Motor neuron (in vitro differentiated cells): ENCODE results near the gene LMBR1L. TPM values are rescaled to one million over a fixed set of nuclear protein-coding genes. Genes with fewer than 3 reads are reported as not detected.

Experiments
- ATAC-seq, 8 experiments: fragments of 200-7000 bp; cut with Tn5 transposase; replicated peaks in 6 of 8; 2 replicates each; pipeline ENCODE4 v1.8.0; 2021; ENCODE audit warnings: mild to moderate bottlenecking in 8 of 8, moderate library complexity in 8 of 8
- H3K27ac ChIP-seq, 2 donors: fragments of 250-450 bp; sonication (Bioruptor Pico); 2 replicates each; pipeline ENCODE4 v1.9.0; 2021; ENCODE audit warnings: antibody characterized with exemption in 2 of 2, mild to moderate bottlenecking in 2 of 2, moderate library complexity in 1 of 2
- H3K4me1 ChIP-seq, 2 donors: fragments of 250-450 bp; sonication (Bioruptor Pico); replicated peaks in 1 of 2; 2 replicates each; pipeline ENCODE4 v1.6.1; 2021; ENCODE audit warnings: antibody characterized with exemption in 2 of 2, mild to moderate bottlenecking in 2 of 2, moderate library complexity in 1 of 2
- H3K4me3 ChIP-seq, 5 donors: fragments of 250-450 bp; sonication (Bioruptor Pico); 2 replicates each; pipeline ENCODE4 v1.9.0; 2021; ENCODE audit warnings: antibody characterized with exemption in 5 of 5, mild to moderate bottlenecking in 5 of 5, moderate library complexity in 4 of 5
- WGBS, 10 experiments: fragments of 450-650 bp; shearing (Covaris generic); methylation state at CpG; one replicate each; pipeline ENCODE4 v1.0.0; 2022; 5-methylcytosine and 5-hydroxymethylcytosine counted together
- in situ Hi-C, 9 experiments: fragments of 400-800 bp; cut with MboI; loops; one replicate each; pipeline ENCODE4 v1.15.0; 2021; ENCODE audit warnings: low sequenced_read_pairs in 9 of 9, low pct_unique_long_range_greater_than_20kb in 2 of 9; ENCODE audit not compliant: unreplicated experiment in 9 of 9
- total RNA-seq, 8 experiments: library from RNA; unstranded; fragments of 300-600 nt; gene quantifications; 2 replicates each; pipeline versions ENCODE4 v1.2.3 to v1.2.4, GENCODE V29; 2022

Gene LMBR1L
- total RNA-seq, 8 experiments from 2014 or later: 27.6 to 85.8 (median 67.2) TPM

DNA sequence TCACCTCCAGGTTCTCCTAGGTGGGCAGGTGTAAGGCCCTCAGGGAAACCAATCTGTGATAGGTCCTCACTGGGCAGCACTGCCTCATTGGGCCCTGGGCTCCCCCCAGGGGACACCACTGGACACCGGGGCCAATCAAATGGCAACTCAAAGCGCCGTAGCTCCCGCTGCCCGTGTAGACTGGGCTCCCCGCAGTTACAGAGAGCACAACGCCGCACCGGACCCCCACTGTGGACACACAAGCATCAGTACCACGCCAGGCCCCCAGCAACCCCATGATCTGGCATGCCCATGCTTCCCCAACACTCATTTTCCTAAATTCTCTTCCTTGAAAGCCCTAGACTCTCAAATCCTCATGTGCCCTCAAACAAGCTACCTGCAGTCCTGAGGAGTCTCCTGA, 56.1 kb downstream of the LMBR1L start:
- in situ Hi-C loops: no loop called here
- WGBS, 10 experiments: 79 to 100% methylated on average over 2 to 5 of the region's 10 CpGs; no CpG with 5 or more reads in 8 of the 10 experiments
- Histone ChIP-seq H3K4me1 (peaks cover 23 to 33% of the 10 kb centered on the region in 2 donors), H3K27ac (no peak overlapping the region), H3K4me3 (no peak overlapping the region)
- no peak for ATAC-seq

DNA sequence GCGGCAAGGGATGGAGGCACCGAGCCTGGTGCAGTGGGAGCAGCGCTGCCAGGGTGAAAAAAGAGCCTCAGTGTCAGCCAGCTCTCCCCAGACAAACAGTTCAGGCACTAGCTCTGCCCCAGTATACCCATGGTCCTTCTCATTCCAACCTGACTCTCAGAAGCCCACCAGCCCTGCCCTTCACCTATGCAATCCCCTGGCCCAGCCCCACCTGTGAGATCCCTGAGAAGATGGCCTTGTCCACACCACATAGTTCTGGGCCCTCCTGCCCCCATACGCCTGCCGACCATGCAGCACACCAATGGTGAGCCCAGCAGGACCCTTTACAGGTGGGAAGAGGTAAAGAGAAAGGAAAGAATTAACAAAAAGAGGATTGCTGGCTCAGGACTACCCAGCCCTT, 56.6 kb downstream of the LMBR1L start:
- Histone ChIP-seq H3K4me3 (no peak overlapping the region), H3K27ac (no peak overlapping the region), H3K4me1 (peaks cover 23 to 33% of the 10 kb centered on the region in 2 donors)
- 94 to 100% (median 100%) methylated on average over 1 to 3 of the region's 5 CpGs; no CpG with 5 or more reads in 6 of the 10 experiments for WGBS, 10 experiments
- in situ Hi-C loops: no loop called here
- ATAC-seq: no peak

DNA sequence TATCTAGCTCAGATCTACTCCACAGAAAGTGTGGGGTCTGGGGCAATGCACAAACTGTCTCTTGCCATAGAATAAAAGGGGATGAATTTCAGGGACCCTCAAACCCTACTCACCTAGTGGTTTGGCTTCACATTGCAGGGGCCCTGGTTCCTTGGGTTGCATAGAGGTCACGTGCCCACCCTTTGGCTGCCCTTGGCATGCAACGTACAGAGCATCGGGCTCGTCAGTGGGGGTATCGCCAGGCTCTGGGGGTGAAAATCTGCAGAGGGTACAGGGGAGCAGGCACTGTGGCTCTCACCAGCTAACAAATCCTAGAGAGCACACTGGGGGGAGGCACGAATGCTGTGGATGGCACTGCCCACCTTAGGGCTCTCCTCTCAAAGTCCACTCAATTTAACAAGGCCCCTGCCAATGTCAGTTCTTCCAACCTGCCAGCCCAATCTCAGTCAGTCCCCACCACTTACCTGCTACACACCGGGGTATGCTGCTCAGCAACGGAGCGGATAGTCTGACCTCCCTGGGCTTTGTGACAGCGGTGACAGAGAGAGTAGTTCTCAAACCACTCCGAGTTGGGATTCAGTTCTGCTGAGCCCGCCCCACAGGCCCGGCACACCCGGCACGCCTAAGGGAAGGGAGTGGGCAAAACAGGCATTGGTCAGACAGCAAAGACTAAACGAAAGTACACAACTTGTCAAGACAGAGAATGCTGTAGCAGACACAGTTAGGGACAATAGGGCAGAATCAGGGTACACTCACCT, 58.0 kb downstream of the LMBR1L start:
- in situ Hi-C loops: no loop called here
- 49 to 96% (median 95%) methylated on average over 2 to 8 of the region's 16 CpGs; no CpG with 5 or more reads in 3 of the 10 experiments for WGBS, 10 experiments
- H3K4me1 ChIP-seq: peaks cover 20 to 25% of the 10 kb centered on the region in 2 donors
- ATAC-seq: peak in 5 of 8 experiments; percentile 2 to 74 (median 7)
- no peak overlapping the region for H3K4me3 ChIP-seq
- H3K27ac ChIP-seq: no peak overlapping the region

DNA sequence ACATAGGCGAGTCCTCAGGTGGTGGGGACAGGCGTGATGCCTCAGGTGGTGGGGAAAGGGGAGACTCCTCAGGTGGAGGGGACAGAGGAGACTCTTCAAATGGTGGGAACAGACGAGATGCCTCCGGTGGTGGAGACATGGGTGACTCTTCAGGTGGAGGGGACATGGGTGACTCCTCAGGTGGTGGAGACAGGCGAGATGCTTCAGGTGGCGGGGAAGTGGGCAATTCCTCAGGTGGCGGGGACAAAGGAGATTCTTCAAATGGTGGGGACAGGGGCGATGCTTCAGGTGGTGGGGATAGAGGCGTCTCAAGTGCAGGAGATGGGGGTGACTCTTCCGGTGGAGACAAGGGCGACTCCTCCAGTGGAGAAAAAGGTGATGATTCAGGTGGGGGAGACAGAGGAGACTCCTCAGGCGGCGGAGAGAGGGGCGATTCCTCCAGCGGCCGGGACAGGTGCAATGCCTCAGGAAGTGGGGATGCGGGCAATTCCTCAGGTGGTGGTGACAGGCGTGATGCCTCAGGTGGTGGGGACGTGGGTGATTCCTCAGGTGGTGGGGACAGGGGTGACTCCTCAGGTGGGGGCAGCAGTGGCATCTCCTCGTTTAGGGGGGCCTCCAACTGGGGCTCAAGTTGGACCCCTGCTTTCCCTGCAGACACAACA, 58.7 kb downstream of the LMBR1L start:
- in situ Hi-C loops: no loop called here
- WGBS, 10 experiments: 90 to 100% methylated on average over 2 of the region's 20 CpGs; no CpG with 5 or more reads in 8 of the 10 experiments
- no peak overlapping the region for H3K4me3 ChIP-seq
- H3K4me1 ChIP-seq: peaks cover 12 to 18% of the 10 kb centered on the region in 2 donors
- H3K27ac ChIP-seq: no peak overlapping the region
- ATAC-seq: peak in 4 of 8 experiments; percentile 6 to 18 (median 12)

DNA sequence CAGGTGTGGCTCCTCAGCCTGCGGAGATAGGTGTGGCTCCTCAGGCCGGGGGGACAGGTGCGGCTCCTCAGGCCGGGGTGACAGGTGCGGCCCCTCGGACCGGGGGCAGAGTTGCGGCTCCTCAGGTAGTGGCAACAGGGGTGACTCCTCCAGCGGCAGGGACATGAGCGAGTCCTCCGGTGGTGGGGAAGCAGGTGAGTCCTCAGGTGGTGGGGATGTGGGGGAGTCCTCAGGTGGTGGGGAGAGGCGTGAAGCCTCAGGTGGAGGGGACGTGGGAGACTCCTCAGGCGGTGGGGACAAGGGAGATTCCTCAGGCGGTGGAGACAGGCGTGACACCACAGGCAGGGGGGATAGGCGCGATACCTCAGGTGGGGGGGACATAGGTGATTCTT, 59.3 kb downstream of the LMBR1L start:
- Histone ChIP-seq H3K27ac (no peak overlapping the region), H3K4me1 (peaks cover 7 to 12% of the 10 kb centered on the region in 2 donors), H3K4me3 (no peak overlapping the region)
- 90% methylated on average over 2 of the region's 18 CpGs; no CpG with 5 or more reads in 9 of the 10 experiments for WGBS, 10 experiments
- ATAC-seq: peak in 4 of 8 experiments; percentile 9 to 20 (median 10)
- in situ Hi-C loops: no loop called here

DNA sequence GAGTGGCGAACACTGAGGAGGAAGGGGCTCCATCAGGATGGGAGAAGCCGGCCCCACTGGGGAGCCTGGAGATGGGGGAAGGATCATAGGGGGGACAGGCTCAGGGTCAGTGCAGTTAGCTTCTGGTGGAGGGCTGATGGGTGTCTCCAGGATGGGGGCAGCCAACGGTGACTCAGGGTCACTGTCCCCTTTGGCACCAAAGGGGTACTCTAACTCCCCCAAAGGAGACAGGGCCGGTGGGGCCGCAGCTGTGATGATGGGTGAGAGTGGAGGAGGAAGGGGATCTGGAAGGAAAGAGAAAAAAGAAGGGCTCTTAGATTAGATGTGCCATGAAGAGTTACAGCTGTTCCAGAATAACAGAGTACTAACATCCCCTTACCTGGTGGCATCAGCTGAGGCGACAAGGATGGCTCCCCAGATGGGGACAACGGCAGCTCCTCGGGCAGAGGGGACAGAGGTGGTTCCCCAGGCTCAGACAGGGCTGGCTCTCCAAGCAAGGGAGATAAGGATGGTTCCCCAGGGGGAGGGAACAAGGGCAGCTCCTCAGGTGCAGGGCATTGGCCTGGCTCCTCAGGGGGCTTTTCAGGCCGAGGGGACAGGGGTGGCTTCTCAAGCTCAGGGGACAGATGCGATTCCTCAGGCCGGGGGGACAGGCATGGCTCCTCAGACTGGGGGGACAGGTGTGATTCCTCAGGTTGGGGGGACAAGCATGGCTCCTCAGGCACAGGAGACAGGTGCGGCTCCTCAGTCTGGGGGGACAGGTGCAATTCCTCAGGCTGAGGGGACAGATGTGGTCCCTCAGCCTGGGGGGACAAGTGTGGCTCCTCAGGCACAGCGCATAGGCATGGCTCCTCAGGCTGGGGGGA, 59.9 kb downstream of the LMBR1L start:
- H3K4me1 ChIP-seq: peaks cover under 1 to 6% of the 10 kb centered on the region in 2 donors
- no peak for ATAC-seq
- 80 to 100% (median 97%) methylated on average over 1 to 6 of the region's 13 CpGs; no CpG with 5 or more reads in 6 of the 10 experiments for WGBS, 10 experiments
- no peak overlapping the region for H3K27ac ChIP-seq
- in situ Hi-C loops: no loop called here
- no peak overlapping the region for H3K4me3 ChIP-seq

DNA sequence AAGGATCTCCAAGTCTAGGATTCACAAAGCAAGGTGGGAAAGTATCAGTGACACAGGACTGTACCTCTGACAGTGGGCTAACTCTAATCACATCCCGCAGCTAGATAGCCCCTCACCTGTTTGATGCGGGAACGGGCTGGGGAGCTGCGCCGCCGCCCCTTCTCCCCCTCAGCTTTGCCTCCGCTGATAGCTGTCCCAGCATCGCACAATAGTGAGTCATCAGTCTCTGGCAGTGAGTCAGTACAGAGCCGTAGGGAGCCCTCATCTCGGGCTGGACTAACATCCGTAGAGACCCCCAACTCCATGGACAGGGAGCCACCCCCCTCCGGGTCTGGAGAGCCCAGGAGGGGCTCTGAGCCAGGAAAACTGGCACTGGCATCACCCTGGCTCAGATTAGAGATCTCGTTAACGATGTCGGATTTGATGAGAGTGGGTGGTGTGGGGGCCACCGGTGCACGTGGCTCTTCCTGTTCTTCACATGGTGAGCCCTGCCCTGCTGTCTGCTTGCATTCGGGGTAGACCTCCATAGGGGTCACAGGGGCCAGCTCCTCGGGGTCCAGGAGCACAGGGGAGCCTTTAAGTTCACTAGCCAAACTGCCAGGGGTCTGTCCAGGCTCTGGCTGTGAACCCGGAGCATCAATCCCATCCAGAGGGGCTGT, 61.0 kb downstream of the LMBR1L start:
- Histone ChIP-seq H3K4me1 (no peaks in the 10 kb centered on the region), H3K4me3 (no peak overlapping the region), H3K27ac (no peak overlapping the region)
- ATAC-seq: peak in 2 of 8 experiments; percentile 31 to 65
- 62 to 100% (median 100%) methylated on average over 1 to 11 of the region's 20 CpGs; no CpG with 5 or more reads in 3 of the 10 experiments for whole genome bisulfite sequencing, 10 experiments
- in situ Hi-C loops: no loop called here

DNA sequence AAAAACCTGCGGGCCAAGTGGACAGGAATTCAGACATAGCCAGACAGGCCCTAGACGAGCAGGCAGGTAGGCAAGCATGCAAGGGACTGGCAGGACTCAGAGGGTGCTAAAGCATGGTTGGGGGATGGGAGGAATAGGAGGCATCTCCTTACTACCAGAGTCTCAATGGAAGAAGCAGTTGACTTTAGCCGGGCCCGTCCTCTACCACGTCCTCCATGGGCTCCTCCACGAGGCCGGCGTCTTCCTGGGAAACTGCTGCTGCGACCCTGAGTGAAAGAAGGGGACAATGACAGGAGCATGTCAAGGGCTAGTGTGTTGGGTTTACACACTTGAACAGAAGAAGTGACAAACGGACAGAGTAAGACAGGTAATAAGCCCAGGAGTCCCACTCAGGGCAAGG, 61.7 kb downstream of the LMBR1L start:
- 60 to 100% (median 83%) methylated on average over 1 to 9 of the region's 10 CpGs; no CpG with 5 or more reads in 2 of the 10 experiments for WGBS, 10 experiments
- no peak for ATAC-seq
- no peaks in the 10 kb centered on the region for H3K4me1 ChIP-seq
- in situ Hi-C loops: no loop called here
- no peak overlapping the region for H3K4me3 ChIP-seq
- no peak overlapping the region for H3K27ac ChIP-seq

Other genes with a start within 250 kb of the LMBR1L start
- 10 to 100 TPM in 2 of 8 experiments, 1 to 10 TPM in 6; 1.1 to 12.3 (median 5.7) TPM for gene RND1, start 245.0 kb downstream of the LMBR1L start, total RNA-seq
- 10 to 100 TPM in 3 of 8 experiments, 1 to 10 TPM in 5; 6.0 to 64.3 (median 7.9) TPM for gene FKBP11, start 185.4 kb downstream of the LMBR1L start, total RNA-seq
- gene ARF3, start 153.4 kb downstream of the LMBR1L start, total RNA-seq: 100 to 1,000 TPM in 2 of 8 experiments, 10 to 100 TPM in 6; 48.8 to 124 (median 74.2) TPM
- gene WNT10B, start 139.1 kb downstream of the LMBR1L start, total RNA-seq: 1 to 10 TPM in 3 of 8 experiments, under 1 TPM in 5; 0.22 to 2.2 (median 0.71) TPM
- gene WNT1, start 132.5 kb downstream of the LMBR1L start, total RNA-seq: under 1 TPM in 2 of 8 experiments, not detected in 6; 0.21 to 0.71 TPM
- gene DDN, start 111.5 kb downstream of the LMBR1L start, total RNA-seq: 1 to 10 TPM in 1 of 8 experiments, under 1 TPM in 7; 0.23 to 1.4 (median 0.57) TPM
- gene PRKAG1, start 92.1 kb downstream of the LMBR1L start, total RNA-seq: 100 to 1,000 TPM in 1 of 8 experiments, 10 to 100 TPM in 7; 39.2 to 106 (median 55.3) TPM
- gene KMT2D, start 50.1 kb downstream of the LMBR1L start, total RNA-seq: 10 to 100 TPM; 11.7 to 96.4 (median 19.6) TPM
- gene RHEBL1, start 40.9 kb downstream of the LMBR1L start, total RNA-seq: 1 to 10 TPM in 4 of 8 experiments, under 1 TPM in 3, not detected in 1; 0.45 to 4.1 (median 1.2) TPM
- under 1 TPM in 7 of 8 experiments, not detected in 1; 0.09 to 0.62 (median 0.13) TPM for gene DHH, start 16.0 kb downstream of the LMBR1L start, total RNA-seq
- gene TUBA1B, start 20.5 kb upstream of the LMBR1L start, total RNA-seq: 1,000 to 10,000 TPM in 2 of 8 experiments, 100 to 1,000 TPM in 6; 402 to 1,651 (median 697) TPM
- gene TUBA1A, start 78.2 kb upstream of the LMBR1L start, total RNA-seq: 1,000 to 10,000 TPM in 5 of 8 experiments, 100 to 1,000 TPM in 3; 158 to 5,477 (median 3,358) TPM
- gene TUBA1C, start 154.2 kb upstream of the LMBR1L start, total RNA-seq: 100 to 1,000 TPM in 6 of 8 experiments, 10 to 100 TPM in 2; 54.3 to 256 (median 152) TPM
- 10 to 100 TPM in 2 of 8 experiments, 1 to 10 TPM in 4, under 1 TPM in 1, not detected in 1; 0.41 to 29.5 (median 5.4) TPM for gene PRPH, start 184.3 kb upstream of the LMBR1L start, total RNA-seq
- 10 to 100 TPM in 3 of 8 experiments, 1 to 10 TPM in 3, under 1 TPM in 2; 0.61 to 43.1 (median 2.8) TPM for gene TROAP, start 212.4 kb upstream of the LMBR1L start, total RNA-seq
- gene C1QL4, start 226.3 kb upstream of the LMBR1L start, total RNA-seq: 10 to 100 TPM in 2 of 8 experiments, 1 to 10 TPM in 4, under 1 TPM in 1, not detected in 1; 0.15 to 25.4 (median 7.5) TPM
- 10 to 100 TPM in 1 of 8 experiments, 1 to 10 TPM in 6, under 1 TPM in 1; 0.92 to 11.8 (median 1.9) TPM for gene DNAJC22, start 236.0 kb upstream of the LMBR1L start, total RNA-seq